Body of pancreas (tissue), 4 donors: Measurements from ENCODE around the gene FYCO1. TPM values are rescaled to one million over a fixed set of nuclear protein-coding genes. Genes with fewer than 3 reads are reported as not detected.
A peak's percentile ranks its signal among the peaks of the same experiment; 100 is the strongest.

Experiments
- ATAC-seq: fragments of 150-250 bp; one replicate; pipeline ENCODE4 v1.9.1; 2016
- DNase-seq, 4 donors: peaks; one replicate each; pipeline ENCODE4 v3.0.0-alpha.2; 2019
- H3K27ac ChIP-seq, 4 donors: fragments of 200-600 bp; sonication (generic); 1 replicate in 3 of 4; 2 replicates in 1 of 4; pipeline versions ENCODE4 v1.5.1 to v1.6.1; 2016 to 2019; ENCODE audit warnings: mild to moderate bottlenecking in 1 of 4, mixed read lengths in 1 of 4, moderate library complexity in 1 of 4
- H3K27me3 ChIP-seq, 2 donors: fragments of 200-600 bp; sonication (generic); one replicate each; pipeline ENCODE4 v1.6.0; 2016; ENCODE audit warnings: mild to moderate bottlenecking in 1 of 2
- H3K36me3 ChIP-seq, 2 donors: fragments of 200-600 bp; sonication (generic); replicated peaks in 1 of 2; 2 replicates each; pipeline ENCODE4 v1.5.1; 2016; ENCODE audit warnings: low read depth in 2 of 2; ENCODE audit not compliant: insufficient read depth in 1 of 2
- H3K4me1 ChIP-seq: fragments of 200-600 bp; sonication (generic); one replicate; pipeline ENCODE4 v1.6.0; 2016
- H3K4me3 ChIP-seq, 2 donors: fragments of 200-600 bp; sonication (generic); 1 replicate in 1 of 2; 2 replicates in 1 of 2; pipeline ENCODE4 v1.5.1; 2016 to 2019
- H3K9me3 ChIP-seq, 3 donors: fragments of 200-600 bp; sonication (generic); 1 replicate in 2 of 3; 2 replicates in 1 of 3; pipeline ENCODE4 v1.5.1; 2016
- POLR2A ChIP-seq, 3 donors: fragments of 450-650 bp; IDR thresholded peaks; one replicate each; pipeline ENCODE4 v1.6.1; 2016; ENCODE audit warnings: antibody characterized with exemption in 3 of 3, mild to moderate bottlenecking in 2 of 3
- WGBS, 2 donors: methylation state at CpG; one replicate each; pipeline ENCODE4 v1.1.5; 2017; 5-methylcytosine and 5-hydroxymethylcytosine counted together
- intact Hi-C: fragments of 100-400 bp; cut with DNase I; formaldehyde crosslinking; loops from one replicate; pipeline ENCODE4 v1.15.1; 2023
- total RNA-seq, 2 donors: library from RNA; depleted of rRNA; stranded (reverse); fragments of >200 nt; gene quantifications; one replicate each; pipeline ENCODE4 v1.1.0, GENCODE V29; 2016
- TF ChIP-seq, protein P1 (sequence below), 7 experiments: fragments of 450-650 bp in 4 of 7; fragments of 200-600 bp in 3 of 7; sonication (generic) in 3 of 7; IDR thresholded peaks; one replicate each; pipeline ENCODE4 v1.5.1; 2016 to 2019; ENCODE audit warnings: antibody characterized with exemption in 7 of 7

The FYCO1 gene
- total RNA-seq, 2 donors from 2014 or later: 20.0 to 25.4 TPM

DNA sequence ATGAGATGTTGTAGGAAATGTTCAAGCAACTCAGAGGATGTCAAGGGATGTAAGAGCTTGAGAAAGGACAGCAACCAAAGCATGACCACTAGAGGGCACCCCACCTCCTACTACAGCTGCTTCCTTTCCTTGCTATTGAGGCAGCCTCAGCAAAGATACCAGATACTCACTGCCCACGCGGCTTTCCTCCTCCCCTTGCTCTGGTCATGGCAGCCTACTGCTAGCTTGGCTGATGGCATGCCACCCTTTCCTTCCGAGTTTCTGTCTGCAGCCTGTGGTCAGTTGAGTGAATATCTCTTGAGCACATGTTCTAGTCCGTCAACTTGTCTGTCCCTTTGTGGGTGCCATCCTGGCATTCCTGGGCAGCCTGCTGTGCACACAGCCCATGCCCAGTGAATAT is 56.8 kb downstream of the FYCO1 start:
- Histone ChIP-seq H3K9me3 (no peaks in the 10 kb centered on the region), H3K27me3 (no peaks in the 10 kb centered on the region), H3K27ac (no peak overlapping the region), H3K4me1 (no peaks in the 10 kb centered on the region), H3K36me3 (peaks cover 0 to 4% of the 10 kb centered on the region in 2 donors), H3K4me3 (no peak overlapping the region)
- WGBS, 2 donors: 21 to 28% methylated on average over 4 of the region's 4 CpGs
- TF ChIP-seq POLR2A (IDR thresholded peaks at IDR 0.05): no peak
- TF ChIP-seq, protein P1, sequence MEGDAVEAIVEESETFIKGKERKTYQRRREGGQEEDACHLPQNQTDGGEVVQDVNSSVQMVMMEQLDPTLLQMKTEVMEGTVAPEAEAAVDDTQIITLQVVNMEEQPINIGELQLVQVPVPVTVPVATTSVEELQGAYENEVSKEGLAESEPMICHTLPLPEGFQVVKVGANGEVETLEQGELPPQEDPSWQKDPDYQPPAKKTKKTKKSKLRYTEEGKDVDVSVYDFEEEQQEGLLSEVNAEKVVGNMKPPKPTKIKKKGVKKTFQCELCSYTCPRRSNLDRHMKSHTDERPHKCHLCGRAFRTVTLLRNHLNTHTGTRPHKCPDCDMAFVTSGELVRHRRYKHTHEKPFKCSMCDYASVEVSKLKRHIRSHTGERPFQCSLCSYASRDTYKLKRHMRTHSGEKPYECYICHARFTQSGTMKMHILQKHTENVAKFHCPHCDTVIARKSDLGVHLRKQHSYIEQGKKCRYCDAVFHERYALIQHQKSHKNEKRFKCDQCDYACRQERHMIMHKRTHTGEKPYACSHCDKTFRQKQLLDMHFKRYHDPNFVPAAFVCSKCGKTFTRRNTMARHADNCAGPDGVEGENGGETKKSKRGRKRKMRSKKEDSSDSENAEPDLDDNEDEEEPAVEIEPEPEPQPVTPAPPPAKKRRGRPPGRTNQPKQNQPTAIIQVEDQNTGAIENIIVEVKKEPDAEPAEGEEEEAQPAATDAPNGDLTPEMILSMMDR (IDR thresholded peaks at IDR 0.05): peak; percentile 80 to 91 (median 88)
- ATAC-seq (peak; percentile 80), DNase-seq (peak; percentile 86 to 90 (median 88))
- intact Hi-C loops: loop anchor here (5.0 to 10.0 kb wide), 2 partner anchors 138 to 184 kb away; no protein-coding TSS in a partner anchor

DNA sequence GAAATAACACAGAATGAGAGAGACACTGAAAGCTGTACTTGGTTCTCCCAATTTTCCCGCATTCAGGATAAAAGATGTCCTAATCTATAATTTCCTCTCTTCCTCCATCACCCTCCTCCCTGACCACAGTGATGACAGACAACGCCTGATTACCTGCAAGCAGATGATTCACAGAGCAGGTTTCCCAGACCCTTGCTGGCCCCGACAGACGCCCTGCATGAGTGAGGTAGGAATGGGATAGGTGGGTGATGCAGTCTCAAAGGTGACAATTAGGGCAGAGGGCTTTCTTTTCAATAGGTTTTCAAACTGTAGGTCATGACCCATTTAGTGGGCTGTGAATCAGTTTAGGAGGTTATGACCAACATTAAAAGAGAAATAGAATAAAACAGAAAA is 57.6 kb downstream of the FYCO1 start:
- Histone ChIP-seq H3K4me3 (no peak overlapping the region), H3K27me3 (no peaks in the 10 kb centered on the region), H3K27ac (no peak overlapping the region), H3K9me3 (no peaks in the 10 kb centered on the region), H3K36me3 (peaks cover 0 to 4% of the 10 kb centered on the region in 2 donors), H3K4me1 (no peaks in the 10 kb centered on the region)
- TF ChIP-seq, protein P1 (IDR thresholded peaks at IDR 0.05): no peak
- TF ChIP-seq POLR2A (IDR thresholded peaks at IDR 0.05): no peak
- intact Hi-C loops: loop anchor here (5.0 to 10.0 kb wide), 2 partner anchors 139 to 183 kb away; no protein-coding TSS in a partner anchor
- no peak for DNase-seq
- no peak for ATAC-seq
- 91 to 93% methylated on average over 4 of the region's 4 CpGs for WGBS, 2 donors

DNA sequence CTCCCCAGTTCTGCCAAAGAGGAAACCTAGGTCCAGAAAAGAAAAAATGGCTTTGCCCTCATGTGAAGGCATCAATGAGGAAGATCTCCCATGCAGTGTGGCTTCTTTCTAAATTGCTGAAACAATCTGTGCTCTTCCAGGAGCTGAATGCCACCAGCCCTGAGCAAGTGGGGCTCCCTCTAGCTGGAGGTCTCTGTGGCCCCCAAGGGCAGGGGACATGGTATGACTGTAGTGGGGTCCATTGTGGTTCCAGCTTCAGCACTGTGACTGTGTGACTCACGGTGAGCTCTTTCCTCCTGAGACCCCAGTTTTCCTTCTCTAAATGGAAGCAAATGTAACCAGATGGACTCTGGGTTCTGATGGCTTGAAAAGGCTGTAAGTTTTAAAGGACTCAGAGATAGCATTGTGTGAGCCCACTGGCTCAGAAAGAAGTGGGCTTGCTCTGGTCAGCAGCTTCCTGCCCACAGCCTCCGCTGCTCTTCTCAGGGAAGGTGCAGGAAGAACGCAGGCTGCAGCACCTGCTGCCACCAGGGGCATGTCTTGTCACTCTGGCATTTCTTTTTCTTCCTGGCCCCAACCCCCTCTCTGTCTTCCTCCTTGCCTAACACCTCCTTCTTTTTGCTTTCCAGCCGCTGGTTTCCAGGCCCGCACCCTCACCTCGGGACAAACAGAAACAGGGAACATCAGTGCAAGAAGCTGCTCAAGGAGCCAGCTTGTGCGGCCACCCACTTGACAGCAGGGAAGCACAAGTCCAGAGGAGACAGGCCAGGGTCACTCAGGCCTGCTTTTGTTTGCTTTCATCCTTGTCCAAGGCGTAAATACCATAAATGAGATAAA is 58.2 kb downstream of the FYCO1 start:
- ATAC-seq: no peak
- no peaks in the 10 kb centered on the region for H3K9me3 ChIP-seq
- TF ChIP-seq, protein P1 (IDR thresholded peaks at IDR 0.05): no peak
- TF ChIP-seq POLR2A (IDR thresholded peaks at IDR 0.05): no peak
- no peaks in the 10 kb centered on the region for H3K27me3 ChIP-seq
- no peak for DNase-seq
- H3K36me3 ChIP-seq: peaks cover 0 to 4% of the 10 kb centered on the region in 2 donors
- no peak overlapping the region for H3K27ac ChIP-seq
- no peak overlapping the region for H3K4me3 ChIP-seq
- intact Hi-C loops: loop anchor here (5.0 to 10.0 kb wide), 2 partner anchors 140 to 183 kb away; no protein-coding TSS in a partner anchor
- 75 to 84% methylated on average over 8 of the region's 8 CpGs for WGBS, 2 donors
- no peaks in the 10 kb centered on the region for H3K4me1 ChIP-seq

GRCh38 chr3:45936261-45936660 is 59.4 kb downstream of the FYCO1 start:
- Histone ChIP-seq H3K4me1 (no peaks in the 10 kb centered on the region), H3K9me3 (no peaks in the 10 kb centered on the region), H3K4me3 (no peak overlapping the region), H3K27ac (no peak overlapping the region), H3K36me3 (peaks cover 0 to 10% of the 10 kb centered on the region in 2 donors), H3K27me3 (no peaks in the 10 kb centered on the region)
- ATAC-seq (no peak), DNase-seq (no peak)
- intact Hi-C loops: loop anchor here (5.0 to 10.0 kb wide), 2 partner anchors 141 to 181 kb away; no protein-coding TSS in a partner anchor
- no peak for TF ChIP-seq POLR2A (IDR thresholded peaks at IDR 0.05)
- TF ChIP-seq, protein P1 (IDR thresholded peaks at IDR 0.05): no peak
- WGBS, 2 donors: 85 to 87% methylated on average over 7 to 9 of the region's 9 CpGs
